ENCODE results near the gene HBG1.

The HBG1 gene

GRCh38 chr11:5231111-5231510 is 18.5 kb downstream of the HBG1 start:
- no peak overlapping the region for H3K18ac ChIP-seq (ENCODE audit: low read length)
- no peak overlapping the region for H3K23ac ChIP-seq (ENCODE audit: low read depth, low read length, poor library complexity)
- no peak overlapping the region for H2AK5ac ChIP-seq (ENCODE audit: low read depth, low read length)
- H3K27me3 ChIP-seq (ENCODE audit: control insufficient read depth in 3 of 3, insufficient read depth in 3 of 3, low read depth in 1 of 3, low read length in 3 of 3), result no peaks in the 10 kb centered on the region
- no peak overlapping the region for H2AFZ ChIP-seq (ENCODE audit: low read length)
- no peak overlapping the region for H3K27ac ChIP-seq (replicated peaks; ENCODE audit: low read length)
- no peak overlapping the region for H3K14ac ChIP-seq (ENCODE audit: low read length)
- no peak overlapping the region for H2BK5ac ChIP-seq (ENCODE audit: low read length)
- no peak overlapping the region for H3K4ac ChIP-seq (ENCODE audit: low read length)
- H3K9ac ChIP-seq (ENCODE audit: low read depth, low read length, poor library complexity), result no peak overlapping the region
- no peak overlapping the region for H4K91ac ChIP-seq (ENCODE audit: low read depth, low read length, poor library complexity)
- H3K4me2 ChIP-seq (ENCODE audit: insufficient read depth, low read length, poor library complexity, severe bottlenecking), result no peak overlapping the region
- no peaks in the 10 kb centered on the region for H3K79me1 ChIP-seq (ENCODE audit: low read depth, low read length)
- H3K4me1 ChIP-seq (ENCODE audit: control insufficient read depth in 2 of 2, insufficient read depth in 1 of 2, low read depth in 1 of 2, low read length in 2 of 2), result peaks cover 0 to 3% of the 10 kb centered on the region in 2 donors
- WGBS, 2 donors (ENCODE audit: extremely low coverage in 2 of 2, insufficient read length in 2 of 2, insufficient replicate concordance in 1 of 2), result no CpG with 5 or more reads among the region's 2 CpGs
- DNase-seq (ENCODE audit: low spot score), result no peak
- H3K36me3 ChIP-seq (replicated peaks in 1 of 2; ENCODE audit: control insufficient read depth in 2 of 2, insufficient read depth in 2 of 2, low read length in 2 of 2), result no peaks in the 10 kb centered on the region
- no peak overlapping the region for H2BK15ac ChIP-seq (ENCODE audit: low read length)
- H3K4me3 ChIP-seq (ENCODE audit: low read length in 2 of 2), result no peak overlapping the region
- no peaks in the 10 kb centered on the region for H3K9me3 ChIP-seq (replicated peaks in 1 of 2; ENCODE audit: control insufficient read depth in 2 of 2, insufficient read depth in 1 of 2, low read depth in 1 of 2, low read length in 2 of 2)
- H2BK120ac ChIP-seq (ENCODE audit: low read depth, low read length), result no peak overlapping the region
- no peak overlapping the region for H2BK12ac ChIP-seq (ENCODE audit: low read length)
- no peak overlapping the region for H4K8ac ChIP-seq (ENCODE audit: low read depth, low read length)

GRCh38 chr11:5230266-5230665 is 19.4 kb downstream of the HBG1 start:
- no peak overlapping the region for H2BK15ac ChIP-seq (ENCODE audit: low read length)
- H2AK5ac ChIP-seq (ENCODE audit: low read depth, low read length), result no peak overlapping the region
- no peak overlapping the region for H3K4me2 ChIP-seq (ENCODE audit: insufficient read depth, low read length, poor library complexity, severe bottlenecking)
- no peak overlapping the region for H2AFZ ChIP-seq (ENCODE audit: low read length)
- H3K27ac ChIP-seq (replicated peaks; ENCODE audit: low read length), result no peak overlapping the region
- no peak for DNase-seq (ENCODE audit: low spot score)
- H3K27me3 ChIP-seq (ENCODE audit: control insufficient read depth in 3 of 3, insufficient read depth in 3 of 3, low read depth in 1 of 3, low read length in 3 of 3), result no peaks in the 10 kb centered on the region
- no peak overlapping the region for H3K23ac ChIP-seq (ENCODE audit: low read depth, low read length, poor library complexity)
- H3K4ac ChIP-seq (ENCODE audit: low read length), result no peak overlapping the region
- no peak overlapping the region for H3K9ac ChIP-seq (ENCODE audit: low read depth, low read length, poor library complexity)
- no peaks in the 10 kb centered on the region for H3K79me1 ChIP-seq (ENCODE audit: low read depth, low read length)
- peaks cover 0 to 3% of the 10 kb centered on the region in 2 donors for H3K4me1 ChIP-seq (ENCODE audit: control insufficient read depth in 2 of 2, insufficient read depth in 1 of 2, low read depth in 1 of 2, low read length in 2 of 2)
- H2BK120ac ChIP-seq (ENCODE audit: low read depth, low read length), result no peak overlapping the region
- H3K9me3 ChIP-seq (replicated peaks in 1 of 2; ENCODE audit: control insufficient read depth in 2 of 2, insufficient read depth in 1 of 2, low read depth in 1 of 2, low read length in 2 of 2), result no peaks in the 10 kb centered on the region
- no peak overlapping the region for H3K18ac ChIP-seq (ENCODE audit: low read length)
- no peaks in the 10 kb centered on the region for H3K36me3 ChIP-seq (replicated peaks in 1 of 2; ENCODE audit: control insufficient read depth in 2 of 2, insufficient read depth in 2 of 2, low read length in 2 of 2)
- no peak overlapping the region for H3K4me3 ChIP-seq (ENCODE audit: low read length in 2 of 2)
- 100% methylated on average over 1 of the region's 1 CpG; no CpG with 5 or more reads in 1 of the 2 donors for WGBS, 2 donors (ENCODE audit: extremely low coverage in 2 of 2, insufficient read length in 2 of 2, insufficient replicate concordance in 1 of 2)
- no peak overlapping the region for H4K8ac ChIP-seq (ENCODE audit: low read depth, low read length)
- H2BK12ac ChIP-seq (ENCODE audit: low read length), result no peak overlapping the region
- H2BK5ac ChIP-seq (ENCODE audit: low read length), result no peak overlapping the region
- H4K91ac ChIP-seq (ENCODE audit: low read depth, low read length, poor library complexity), result no peak overlapping the region
- H3K14ac ChIP-seq (ENCODE audit: low read length), result no peak overlapping the region

- Histone ChIP-seq H3K79me1 (ENCODE audit: low read depth, low read length) (no peaks in the 10 kb centered on the region), H4K8ac (ENCODE audit: low read depth, low read length) (no peak overlapping the region), H3K18ac (ENCODE audit: low read length) (no peak overlapping the region), H3K27ac (replicated peaks; ENCODE audit: low read length) (no peak overlapping the region), H3K23ac (ENCODE audit: low read depth, low read length, poor library complexity) (no peak overlapping the region), H3K4me3 (ENCODE audit: low read length in 2 of 2) (no peak overlapping the region), H2AFZ (ENCODE audit: low read length) (no peak overlapping the region), H3K14ac (ENCODE audit: low read length) (no peak overlapping the region), H3K27me3 (ENCODE audit: control insufficient read depth in 3 of 3, insufficient read depth in 3 of 3, low read depth in 1 of 3, low read length in 3 of 3) (no peaks in the 10 kb centered on the region), H3K4me1 (ENCODE audit: control insufficient read depth in 2 of 2, insufficient read depth in 1 of 2, low read depth in 1 of 2, low read length in 2 of 2) (peaks cover 0 to 3% of the 10 kb centered on the region in 2 donors), H3K9me3 (replicated peaks in 1 of 2; ENCODE audit: control insufficient read depth in 2 of 2, insufficient read depth in 1 of 2, low read depth in 1 of 2, low read length in 2 of 2) (no peaks in the 10 kb centered on the region), H3K4me2 (ENCODE audit: insufficient read depth, low read length, poor library complexity, severe bottlenecking) (no peak overlapping the region), H4K91ac (ENCODE audit: low read depth, low read length, poor library complexity) (no peak overlapping the region), H2BK15ac (ENCODE audit: low read length) (no peak overlapping the region), H3K9ac (ENCODE audit: low read depth, low read length, poor library complexity) (no peak overlapping the region), H2AK5ac (ENCODE audit: low read depth, low read length) (no peak overlapping the region), H2BK120ac (ENCODE audit: low read depth, low read length) (no peak overlapping the region), H3K4ac (ENCODE audit: low read length) (no peak overlapping the region), H2BK5ac (ENCODE audit: low read length) (no peak overlapping the region), H2BK12ac (ENCODE audit: low read length) (no peak overlapping the region), H3K36me3 (replicated peaks in 1 of 2; ENCODE audit: control insufficient read depth in 2 of 2, insufficient read depth in 2 of 2, low read length in 2 of 2) (no peaks in the 10 kb centered on the region)
- WGBS, 2 donors (ENCODE audit: extremely low coverage in 2 of 2, insufficient read length in 2 of 2, insufficient replicate concordance in 1 of 2), result no CpG with 5 or more reads among the region's 2 CpGs
- DNase-seq (ENCODE audit: low spot score), result no peak
Measured at GRCh38 chr11:5229796-5230195, 19.9 kb downstream of the HBG1 start.

- Histone ChIP-seq H3K4me1 (ENCODE audit: control insufficient read depth in 2 of 2, insufficient read depth in 1 of 2, low read depth in 1 of 2, low read length in 2 of 2) (peaks cover 0 to 3% of the 10 kb centered on the region in 2 donors), H3K9me3 (replicated peaks in 1 of 2; ENCODE audit: control insufficient read depth in 2 of 2, insufficient read depth in 1 of 2, low read depth in 1 of 2, low read length in 2 of 2) (no peaks in the 10 kb centered on the region), H3K9ac (ENCODE audit: low read depth, low read length, poor library complexity) (no peak overlapping the region), H3K23ac (ENCODE audit: low read depth, low read length, poor library complexity) (no peak overlapping the region), H3K4me2 (ENCODE audit: insufficient read depth, low read length, poor library complexity, severe bottlenecking) (no peak overlapping the region), H3K18ac (ENCODE audit: low read length) (no peak overlapping the region), H2BK5ac (ENCODE audit: low read length) (no peak overlapping the region), H3K27ac (replicated peaks; ENCODE audit: low read length) (no peak overlapping the region), H3K4me3 (ENCODE audit: low read length in 2 of 2) (no peak overlapping the region), H4K8ac (ENCODE audit: low read depth, low read length) (no peak overlapping the region), H2AFZ (ENCODE audit: low read length) (no peak overlapping the region), H3K79me1 (ENCODE audit: low read depth, low read length) (no peaks in the 10 kb centered on the region), H4K91ac (ENCODE audit: low read depth, low read length, poor library complexity) (no peak overlapping the region), H3K14ac (ENCODE audit: low read length) (no peak overlapping the region), H2BK15ac (ENCODE audit: low read length) (no peak overlapping the region), H2BK120ac (ENCODE audit: low read depth, low read length) (no peak overlapping the region), H2AK5ac (ENCODE audit: low read depth, low read length) (no peak overlapping the region), H3K27me3 (ENCODE audit: control insufficient read depth in 3 of 3, insufficient read depth in 3 of 3, low read depth in 1 of 3, low read length in 3 of 3) (no peaks in the 10 kb centered on the region), H3K36me3 (replicated peaks in 1 of 2; ENCODE audit: control insufficient read depth in 2 of 2, insufficient read depth in 2 of 2, low read length in 2 of 2) (no peaks in the 10 kb centered on the region), H3K4ac (ENCODE audit: low read length) (no peak overlapping the region), H2BK12ac (ENCODE audit: low read length) (no peak overlapping the region)
- DNase-seq (ENCODE audit: low spot score), result no peak
- no CpG with 5 or more reads among the region's 1 CpG for WGBS, 2 donors (ENCODE audit: extremely low coverage in 2 of 2, insufficient read length in 2 of 2, insufficient replicate concordance in 1 of 2)
Measured at GRCh38 chr11:5229356-5229755, 20.3 kb downstream of the HBG1 start.

Measured in neuronal stem cell (in vitro differentiated cells).